ENCODE results near the gene DHRS12.

The DHRS12 gene

DNA sequence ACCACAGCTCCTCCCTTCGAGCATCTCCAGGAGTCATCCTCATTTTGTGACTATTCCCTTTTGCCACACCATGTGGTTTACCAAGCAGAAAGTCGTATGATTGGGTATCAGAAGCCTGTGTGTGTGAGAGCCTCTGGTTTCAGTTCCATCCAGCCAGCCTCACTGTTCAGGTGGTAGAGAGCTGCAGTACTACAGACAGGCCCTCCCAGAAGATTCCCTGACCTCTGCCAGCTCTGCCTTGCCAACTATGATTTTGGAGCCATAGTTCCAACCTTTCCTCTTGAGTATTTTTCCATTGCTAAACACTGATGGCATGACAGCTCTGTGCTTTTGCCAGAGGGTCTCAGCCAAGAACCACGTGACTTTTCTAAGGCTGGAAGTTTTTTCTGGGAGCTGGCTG is 82.5 kb downstream of the DHRS12 start:
- TF ChIP-seq, protein P1, sequence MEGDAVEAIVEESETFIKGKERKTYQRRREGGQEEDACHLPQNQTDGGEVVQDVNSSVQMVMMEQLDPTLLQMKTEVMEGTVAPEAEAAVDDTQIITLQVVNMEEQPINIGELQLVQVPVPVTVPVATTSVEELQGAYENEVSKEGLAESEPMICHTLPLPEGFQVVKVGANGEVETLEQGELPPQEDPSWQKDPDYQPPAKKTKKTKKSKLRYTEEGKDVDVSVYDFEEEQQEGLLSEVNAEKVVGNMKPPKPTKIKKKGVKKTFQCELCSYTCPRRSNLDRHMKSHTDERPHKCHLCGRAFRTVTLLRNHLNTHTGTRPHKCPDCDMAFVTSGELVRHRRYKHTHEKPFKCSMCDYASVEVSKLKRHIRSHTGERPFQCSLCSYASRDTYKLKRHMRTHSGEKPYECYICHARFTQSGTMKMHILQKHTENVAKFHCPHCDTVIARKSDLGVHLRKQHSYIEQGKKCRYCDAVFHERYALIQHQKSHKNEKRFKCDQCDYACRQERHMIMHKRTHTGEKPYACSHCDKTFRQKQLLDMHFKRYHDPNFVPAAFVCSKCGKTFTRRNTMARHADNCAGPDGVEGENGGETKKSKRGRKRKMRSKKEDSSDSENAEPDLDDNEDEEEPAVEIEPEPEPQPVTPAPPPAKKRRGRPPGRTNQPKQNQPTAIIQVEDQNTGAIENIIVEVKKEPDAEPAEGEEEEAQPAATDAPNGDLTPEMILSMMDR (IDR thresholded peaks at IDR 0.05; ENCODE audit: insufficient read depth, low read length, missing control alignments), result no peak
- CTCF ChIA-PET, result interaction anchor here (1.5 to 1.7 kb wide), 2 partner anchors 276 to 287 kb away, joined by 3 to 6 read pairs; no protein-coding TSS in a partner anchor
- H3K4me3 ChIP-seq (ENCODE audit: low read depth, low read length), result no peak overlapping the region
- no peak for DNase-seq (ENCODE audit: low read depth, low spot score)
- POLR2A ChIA-PET, result no interaction called here

DNA sequence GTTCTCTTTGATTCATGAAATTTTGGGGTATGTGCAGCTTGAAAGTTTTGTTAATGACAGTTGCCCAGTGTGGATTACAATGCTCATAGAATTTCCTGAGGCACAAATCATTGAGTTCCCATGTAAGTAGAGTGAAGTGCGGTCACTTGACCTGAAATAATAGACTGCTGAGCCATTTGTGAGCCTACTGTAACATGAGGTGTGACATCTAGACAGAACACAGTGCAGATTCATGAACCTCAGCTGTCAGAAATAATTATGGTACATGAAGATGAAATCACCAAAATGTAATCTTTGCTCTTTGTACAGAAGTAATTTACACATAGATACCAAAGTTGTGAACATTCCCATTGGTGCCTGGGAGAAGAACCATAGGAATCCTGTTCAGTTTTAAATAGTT is 84.6 kb downstream of the DHRS12 start:
- POLR2A ChIA-PET, result interaction anchor here (1.0 kb wide), 1 partner anchor 266 kb away, joined by 3 read pairs; the partner anchor contains the start of gene INTS6
- CTCF ChIA-PET, result interaction anchor here (0.6 to 2.3 kb wide), 5 partner anchors 12 to 275 kb away, joined by 3 to 5 read pairs (median 3); no protein-coding TSS in a partner anchor
- TF ChIP-seq, protein P1 (IDR thresholded peaks at IDR 0.05; ENCODE audit: insufficient read depth, low read length, missing control alignments), result no peak
- no peak overlapping the region for H3K4me3 ChIP-seq (ENCODE audit: low read depth, low read length)
- DNase-seq (ENCODE audit: low read depth, low spot score), result no peak
